ENCODE data around the gene PIEZO2. TPM values are rescaled to one million over a fixed set of nuclear protein-coding genes. Genes with fewer than 3 reads are reported as not detected.

The PIEZO2 gene
- total RNA-seq, 1 experiment from 2014 or later = 0.57 TPM

GRCh38 chr18:11054497-11054896, 94.9 kb downstream of the PIEZO2 start:
- in situ Hi-C loops (cut with HindIII; ENCODE audit: low pct_unique_long_range_greater_than_20kb, low sequenced_read_pairs) = no loop called here
- ChIA-PET POLR2A (no interaction called here), CTCF (no interaction called here)
- DNase-seq (ENCODE audit: low read depth, low spot score) (no peak), ATAC-seq (no peak)
- no TSS peak for BruUV-seq (replicated peaks)
- intact Hi-C loops (cut with micrococcal nuclease; ENCODE audit: unreplicated experiment) = no loop called here
- H3K36me3 ChIP-seq (ENCODE audit: control insufficient read depth, insufficient read depth, low read length) = no peaks in the 10 kb centered on the region
- TF ChIP-seq SIN3A (IDR thresholded peaks at IDR 0.05; ENCODE audit: borderline replicate concordance, insufficient read depth, low read depth, low read length) (no peak), POLR2AphosphoS5 (IDR thresholded peaks at IDR 0.05; ENCODE audit: low read depth, low read length) (no peak), CTCF (IDR thresholded peaks at IDR 0.05) (no peak), TCF7L2 (IDR thresholded peaks at IDR 0.05; ENCODE audit: low read depth, low read length) (no peak), REST (IDR thresholded peaks at IDR 0.05; ENCODE audit: insufficient read depth in 1 of 2, low read depth in 2 of 2, low read length in 1 of 2) (no peak)
- no peaks in the 10 kb centered on the region for H3K27me3 ChIP-seq (ENCODE audit: control insufficient read depth, insufficient read depth, low read length)
- no peak overlapping the region for H3K4me3 ChIP-seq (ENCODE audit: low read depth in 2 of 2, low read length in 2 of 2)
- H3K4me1 ChIP-seq (ENCODE audit: control insufficient read depth, insufficient read depth, low read length) = no peaks in the 10 kb centered on the region
- H3K27ac ChIP-seq (ENCODE audit: low read length) = no peak overlapping the region
- no peaks in the 10 kb centered on the region for H3K9me3 ChIP-seq (ENCODE audit: control insufficient read depth, insufficient read depth, low read depth, low read length)

DNA sequence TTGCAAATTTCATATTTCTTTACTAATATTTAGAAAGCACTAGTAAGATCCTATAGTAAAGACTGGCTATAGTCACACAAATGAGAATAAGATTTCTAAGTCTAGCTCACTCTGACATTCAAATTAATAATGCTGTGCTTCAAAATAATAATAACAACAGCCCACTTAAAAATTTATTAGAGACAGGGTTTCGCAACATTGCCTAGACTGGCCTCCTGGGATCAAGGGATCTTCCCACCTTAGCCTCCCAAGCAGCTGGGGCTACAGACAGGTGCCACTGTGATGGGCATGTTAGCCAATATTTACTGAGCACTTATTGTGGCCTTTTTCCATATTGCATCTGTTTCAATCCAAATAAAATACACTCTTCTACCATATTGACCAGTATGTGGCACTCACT, 96.1 kb downstream of the PIEZO2 start:
- H3K36me3 ChIP-seq (ENCODE audit: control insufficient read depth, insufficient read depth, low read length) = no peaks in the 10 kb centered on the region
- CTCF ChIA-PET = interaction anchor here (0.6 kb wide), 1 partner anchor 257 kb away, joined by 3 read pairs; no protein-coding TSS in a partner anchor
- H3K27me3 ChIP-seq (ENCODE audit: control insufficient read depth, insufficient read depth, low read length) = no peaks in the 10 kb centered on the region
- ATAC-seq = no peak
- intact Hi-C loops (cut with micrococcal nuclease; ENCODE audit: unreplicated experiment) (no loop called here), in situ Hi-C loops (cut with HindIII; ENCODE audit: low pct_unique_long_range_greater_than_20kb, low sequenced_read_pairs) (no loop called here)
- TF ChIP-seq POLR2AphosphoS5 (IDR thresholded peaks at IDR 0.05; ENCODE audit: low read depth, low read length) = no peak
- TF ChIP-seq TCF7L2 (IDR thresholded peaks at IDR 0.05; ENCODE audit: low read depth, low read length) = no peak
- no peak for TF ChIP-seq CTCF (IDR thresholded peaks at IDR 0.05)
- no peak for TF ChIP-seq SIN3A (IDR thresholded peaks at IDR 0.05; ENCODE audit: borderline replicate concordance, insufficient read depth, low read depth, low read length)
- no peak for TF ChIP-seq REST (IDR thresholded peaks at IDR 0.05; ENCODE audit: insufficient read depth in 1 of 2, low read depth in 2 of 2, low read length in 1 of 2)
- POLR2A ChIA-PET = no interaction called here
- BruUV-seq (replicated peaks) = no TSS peak
- no peak overlapping the region for H3K4me3 ChIP-seq (ENCODE audit: low read depth in 2 of 2, low read length in 2 of 2)
- no peaks in the 10 kb centered on the region for H3K4me1 ChIP-seq (ENCODE audit: control insufficient read depth, insufficient read depth, low read length)
- no peak for DNase-seq (ENCODE audit: low read depth, low spot score)
- H3K27ac ChIP-seq (ENCODE audit: low read length) = no peak overlapping the region
- H3K9me3 ChIP-seq (ENCODE audit: control insufficient read depth, insufficient read depth, low read depth, low read length) = no peaks in the 10 kb centered on the region

Measured in Panc1 (cell line).